Testis (tissue), 2 donors: ENCODE measurements around the gene ARHGEF35.
"Not testable (repeated sequence)": the region's sequence is repeated elsewhere in the genome, so short reads cannot be mapped to it uniquely, and the experiment has no call there.

Experiments
- CTCF ChIP-seq, 3 experiments: fragments of 450-650 bp in 2 of 3; fragments of 200-600 bp in 1 of 3; sonication (generic) in 1 of 3; IDR thresholded peaks; one replicate each; pipeline ENCODE4 v1.5.1; 2016 to 2019; ENCODE audit warnings: antibody characterized with exemption in 3 of 3, mild to moderate bottlenecking in 2 of 3, moderate library complexity in 1 of 3
- POLR2A ChIP-seq: fragments of 450-650 bp; IDR thresholded peaks from one replicate; pipeline ENCODE4 v1.6.1; 2017; ENCODE audit warnings: antibody characterized with exemption, mild to moderate bottlenecking, moderate library complexity

GRCh38 chr7:144226866-144227265 lies 31.2 kb upstream of the ARHGEF35 start:
- not testable (repeated sequence) for TF ChIP-seq CTCF (IDR thresholded peaks at IDR 0.05); POLR2A
